ENCODE measurements around the gene COL6A3. TPM values are rescaled to one million over a fixed set of nuclear protein-coding genes. Genes with fewer than 3 reads are reported as not detected.
A peak's percentile ranks its signal among the peaks of the same experiment; 100 is the strongest.

The COL6A3 gene
- total and polyA plus RNA-seq, 2 donors (not counting 1 experiment from before 2014, with no cell fraction given): 316 to 1,525 TPM

GRCh38 chr2:237294460-237294859, 119.5 kb downstream of the COL6A3 start:
- Histone ChIP-seq H3K27ac (ENCODE audit: insufficient read depth, low read length) (no peak overlapping the region), H3K27me3 (ENCODE audit: control insufficient read depth, insufficient read depth, low read length) (no peaks in the 10 kb centered on the region), H3K9me3 (ENCODE audit: control insufficient read depth, insufficient read depth, low read depth, low read length) (no peaks in the 10 kb centered on the region), H4K20me1 (ENCODE audit: control insufficient read depth, extremely low read depth, insufficient read depth, low read length) (no peaks in the 10 kb centered on the region), H3K4me3 (replicated peaks in 1 of 4; ENCODE audit: control extremely low read depth in 1 of 4, insufficient read depth in 1 of 4, low read depth in 3 of 4, low read length in 4 of 4) (no peak overlapping the region), H3K4me2 (ENCODE audit: extremely low read depth, insufficient read depth, low read length) (no peak overlapping the region), H3K79me2 (ENCODE audit: control insufficient read depth, insufficient read depth, low read length) (no peaks in the 10 kb centered on the region), H2AFZ (ENCODE audit: low read length) (no peak overlapping the region), H3K36me3 (ENCODE audit: control insufficient read depth, insufficient read depth, low read length) (no peaks in the 10 kb centered on the region), H3K9ac (ENCODE audit: insufficient read depth, low read length) (no peak overlapping the region), H3K4me1 (ENCODE audit: control insufficient read depth, extremely low read depth, insufficient read depth, low read length) (peaks cover 27% of the 10 kb centered on the region)
- no peak for DNase-seq (ENCODE audit: low read depth in 2 of 2)
- TF ChIP-seq CTCF (conservative IDR thresholded peaks at IDR 0.05 in 1 of 2, IDR thresholded peaks at IDR 0.05 in 1 of 2; ENCODE audit: low read depth in 1 of 2, low read length in 2 of 2) (no peak), EZH2 (IDR thresholded peaks at IDR 0.05; ENCODE audit: low read length, missing control alignments) (no peak)

- H2AFZ ChIP-seq (ENCODE audit: low read length): no peak overlapping the region
- no peaks in the 10 kb centered on the region for H4K20me1 ChIP-seq (ENCODE audit: control insufficient read depth, extremely low read depth, insufficient read depth, low read length)
- H3K79me2 ChIP-seq (ENCODE audit: control insufficient read depth, insufficient read depth, low read length): no peaks in the 10 kb centered on the region
- no peaks in the 10 kb centered on the region for H3K9me3 ChIP-seq (ENCODE audit: control insufficient read depth, insufficient read depth, low read depth, low read length)
- H3K9ac ChIP-seq (ENCODE audit: insufficient read depth, low read length): no peak overlapping the region
- peaks cover 25% of the 10 kb centered on the region for H3K4me1 ChIP-seq (ENCODE audit: control insufficient read depth, extremely low read depth, insufficient read depth, low read length)
- no peak overlapping the region for H3K4me3 ChIP-seq (replicated peaks in 1 of 4; ENCODE audit: control extremely low read depth in 1 of 4, insufficient read depth in 1 of 4, low read depth in 3 of 4, low read length in 4 of 4)
- peak in 1 of 2 donors; percentile 60 for DNase-seq (ENCODE audit: low read depth in 2 of 2)
- no peak overlapping the region for H3K27ac ChIP-seq (ENCODE audit: insufficient read depth, low read length)
- no peaks in the 10 kb centered on the region for H3K27me3 ChIP-seq (ENCODE audit: control insufficient read depth, insufficient read depth, low read length)
- TF ChIP-seq EZH2 (IDR thresholded peaks at IDR 0.05; ENCODE audit: low read length, missing control alignments) (no peak), CTCF (conservative IDR thresholded peaks at IDR 0.05 in 1 of 2, IDR thresholded peaks at IDR 0.05 in 1 of 2; ENCODE audit: low read depth in 1 of 2, low read length in 2 of 2) (no peak)
- no peaks in the 10 kb centered on the region for H3K36me3 ChIP-seq (ENCODE audit: control insufficient read depth, insufficient read depth, low read length)
- no peak overlapping the region for H3K4me2 ChIP-seq (ENCODE audit: extremely low read depth, insufficient read depth, low read length)
These were observed 120.0 kb downstream of the COL6A3 start for GRCh38 chr2:237293978-237294377.

GRCh38 chr2:237291138-237291792, 122.7 kb downstream of the COL6A3 start:
- no peaks in the 10 kb centered on the region for H3K79me2 ChIP-seq (ENCODE audit: control insufficient read depth, insufficient read depth, low read length)
- H3K4me1 ChIP-seq (ENCODE audit: control insufficient read depth, extremely low read depth, insufficient read depth, low read length): peaks cover 13% of the 10 kb centered on the region

More at GRCh38 chr2:237291138-237291792, 122.7 kb downstream of the COL6A3 start:
- Histone ChIP-seq H3K9me3 (ENCODE audit: control insufficient read depth, insufficient read depth, low read depth, low read length) (no peaks in the 10 kb centered on the region), H3K4me3 (replicated peaks in 1 of 4; ENCODE audit: control extremely low read depth in 1 of 4, insufficient read depth in 1 of 4, low read depth in 3 of 4, low read length in 4 of 4) (peak overlapping the region in 1 of 4 experiments; percentile 25), H3K27me3 (ENCODE audit: control insufficient read depth, insufficient read depth, low read length) (no peaks in the 10 kb centered on the region), H4K20me1 (ENCODE audit: control insufficient read depth, extremely low read depth, insufficient read depth, low read length) (no peaks in the 10 kb centered on the region), H3K36me3 (ENCODE audit: control insufficient read depth, insufficient read depth, low read length) (no peaks in the 10 kb centered on the region), H3K27ac (ENCODE audit: insufficient read depth, low read length) (peak overlapping the region; percentile 91), H3K4me2 (ENCODE audit: extremely low read depth, insufficient read depth, low read length) (peak overlapping the region; percentile 21), H3K9ac (ENCODE audit: insufficient read depth, low read length) (peak overlapping the region; percentile 45), H2AFZ (ENCODE audit: low read length) (no peak overlapping the region)
- DNase-seq (ENCODE audit: low read depth in 2 of 2): peak; percentile 99
- TF ChIP-seq CTCF (conservative IDR thresholded peaks at IDR 0.05 in 1 of 2, IDR thresholded peaks at IDR 0.05 in 1 of 2; ENCODE audit: low read depth in 1 of 2, low read length in 2 of 2) (no peak), EZH2 (IDR thresholded peaks at IDR 0.05; ENCODE audit: low read length, missing control alignments) (no peak)
